Measurements from ENCODE around the gene SLC22A3. TPM values are rescaled to one million over a fixed set of nuclear protein-coding genes. Genes with fewer than 3 reads are reported as not detected.

SLC22A3 gene
- total RNA-seq, 2 experiments from 2014 or later: not detected

DNA sequence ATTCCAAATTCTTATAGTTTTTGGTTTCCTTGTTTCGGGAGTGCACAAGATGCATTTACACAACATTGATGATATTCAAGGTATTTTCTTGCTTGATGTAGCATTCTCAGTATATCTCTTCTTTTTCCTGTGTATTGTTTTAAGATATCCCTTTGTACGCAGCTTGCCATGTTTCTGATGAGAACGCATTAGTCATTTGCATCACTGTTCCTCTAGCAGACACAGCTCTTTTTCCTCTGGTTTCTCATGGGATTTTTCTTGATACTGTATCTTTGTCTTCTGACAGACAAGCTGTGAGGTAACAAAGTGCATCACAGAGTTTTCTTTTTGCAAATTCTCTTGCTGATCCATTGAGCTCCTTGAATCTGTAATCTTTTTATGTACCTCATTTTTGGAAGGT lies 146.4 kb downstream of the SLC22A3 start:
- H3K4me2 ChIP-seq (ENCODE audit: low read length): no peak overlapping the region
- TF ChIP-seq, protein P1, sequence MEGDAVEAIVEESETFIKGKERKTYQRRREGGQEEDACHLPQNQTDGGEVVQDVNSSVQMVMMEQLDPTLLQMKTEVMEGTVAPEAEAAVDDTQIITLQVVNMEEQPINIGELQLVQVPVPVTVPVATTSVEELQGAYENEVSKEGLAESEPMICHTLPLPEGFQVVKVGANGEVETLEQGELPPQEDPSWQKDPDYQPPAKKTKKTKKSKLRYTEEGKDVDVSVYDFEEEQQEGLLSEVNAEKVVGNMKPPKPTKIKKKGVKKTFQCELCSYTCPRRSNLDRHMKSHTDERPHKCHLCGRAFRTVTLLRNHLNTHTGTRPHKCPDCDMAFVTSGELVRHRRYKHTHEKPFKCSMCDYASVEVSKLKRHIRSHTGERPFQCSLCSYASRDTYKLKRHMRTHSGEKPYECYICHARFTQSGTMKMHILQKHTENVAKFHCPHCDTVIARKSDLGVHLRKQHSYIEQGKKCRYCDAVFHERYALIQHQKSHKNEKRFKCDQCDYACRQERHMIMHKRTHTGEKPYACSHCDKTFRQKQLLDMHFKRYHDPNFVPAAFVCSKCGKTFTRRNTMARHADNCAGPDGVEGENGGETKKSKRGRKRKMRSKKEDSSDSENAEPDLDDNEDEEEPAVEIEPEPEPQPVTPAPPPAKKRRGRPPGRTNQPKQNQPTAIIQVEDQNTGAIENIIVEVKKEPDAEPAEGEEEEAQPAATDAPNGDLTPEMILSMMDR (conservative IDR thresholded peaks at IDR 0.05; ENCODE audit: low read length): no peak
- no peak for DNase-seq (ENCODE audit: low spot score)
- no peaks in the 10 kb centered on the region for H3K4me1 ChIP-seq (ENCODE audit: insufficient read depth, low read length, poor library complexity, severe bottlenecking)
- no peaks in the 10 kb centered on the region for H4K20me1 ChIP-seq (ENCODE audit: insufficient read depth, low read length)
- H3K9me2 ChIP-seq (ENCODE audit: insufficient read depth, low read length): no peaks in the 10 kb centered on the region
- ChIA-PET POLR2A (interaction anchor here (0.7 kb wide), 1 partner anchor 22 kb away, joined by 4 read pairs; no protein-coding TSS in a partner anchor), CTCF (ENCODE audit: unreplicated experiment) (no interaction called here)
- no TSS peak for BruUV-seq (replicated peaks)
- H3K27ac ChIP-seq (ENCODE audit: low read depth, low read length, poor library complexity, severe bottlenecking): no peak overlapping the region
- no peaks in the 10 kb centered on the region for H3K36me3 ChIP-seq (ENCODE audit: insufficient read depth, low read length)
- H3K4me3 ChIP-seq (ENCODE audit: low read depth, low read length, poor library complexity, severe bottlenecking): no peak overlapping the region
- intact Hi-C loops (cut with micrococcal nuclease; ENCODE audit: unreplicated experiment): no loop called here
- H3K9me3 ChIP-seq (ENCODE audit: low read length): no peaks in the 10 kb centered on the region
- H2AFZ ChIP-seq (ENCODE audit: low read length): no peak overlapping the region
- no peaks in the 10 kb centered on the region for H3K79me2 ChIP-seq (ENCODE audit: insufficient read depth, low read depth, low read length)

- Histone ChIP-seq H4K20me1 (ENCODE audit: insufficient read depth, low read length) (no peaks in the 10 kb centered on the region), H2AFZ (ENCODE audit: low read length) (no peak overlapping the region), H3K9me2 (ENCODE audit: insufficient read depth, low read length) (no peaks in the 10 kb centered on the region), H3K79me2 (ENCODE audit: insufficient read depth, low read depth, low read length) (no peaks in the 10 kb centered on the region), H3K4me2 (ENCODE audit: low read length) (no peak overlapping the region), H3K4me1 (ENCODE audit: insufficient read depth, low read length, poor library complexity, severe bottlenecking) (no peaks in the 10 kb centered on the region), H3K4me3 (ENCODE audit: low read depth, low read length, poor library complexity, severe bottlenecking) (no peak overlapping the region), H3K36me3 (ENCODE audit: insufficient read depth, low read length) (no peaks in the 10 kb centered on the region), H3K9me3 (ENCODE audit: low read length) (no peaks in the 10 kb centered on the region), H3K27ac (ENCODE audit: low read depth, low read length, poor library complexity, severe bottlenecking) (no peak overlapping the region)
- ChIA-PET POLR2A (no interaction called here), CTCF (ENCODE audit: unreplicated experiment) (no interaction called here)
- TF ChIP-seq EZH2phosphoT487 (IDR thresholded peaks at IDR 0.05; ENCODE audit: borderline replicate concordance, low read depth, low read length): no peak
- TF ChIP-seq, protein P1 (conservative IDR thresholded peaks at IDR 0.05; ENCODE audit: low read length): no peak
- no TSS peak for BruUV-seq (replicated peaks)
- intact Hi-C loops (cut with micrococcal nuclease; ENCODE audit: unreplicated experiment): no loop called here
- DNase-seq (ENCODE audit: low spot score): no peak
These were observed 152.5 kb downstream of the SLC22A3 start for GRCh38 chr6:160500639-160501038.

Other genes starting within 250 kb of the SLC22A3 start
- gene SLC22A1, start 226.6 kb upstream of the SLC22A3 start, total RNA-seq (2014; rRNA removed; shearing (Covaris generic)): not detected in 2 replicates
- 0.35 TPM in 1 of 2 replicates, not detected in the other for gene SLC22A1, start 226.6 kb upstream of the SLC22A3 start, total RNA-seq (2022)
- not detected in 2 replicates for gene SLC22A2, start 89.6 kb upstream of the SLC22A3 start, total RNA-seq (2014; rRNA removed; shearing (Covaris generic))
- gene SLC22A2, start 89.6 kb upstream of the SLC22A3 start, total RNA-seq (2022): not detected in 2 replicates

Data from OCI-LY7 (cell line).